NCI-H226 (cell line): ENCODE measurements around the gene SMARCD3.

Source experiments
- DNase-seq: peaks from one replicate; pipeline ENCODE4 v3.0.0-alpha.2; 2015

Gene SMARCD3

GRCh38 chr7:151272405-151272804, 23.9 kb upstream of the SMARCD3 start:
- DNase-seq = no peak

- no peak for DNase-seq
Observed at GRCh38 chr7:151271699-151272355, 23.3 kb upstream of the SMARCD3 start.

DNA sequence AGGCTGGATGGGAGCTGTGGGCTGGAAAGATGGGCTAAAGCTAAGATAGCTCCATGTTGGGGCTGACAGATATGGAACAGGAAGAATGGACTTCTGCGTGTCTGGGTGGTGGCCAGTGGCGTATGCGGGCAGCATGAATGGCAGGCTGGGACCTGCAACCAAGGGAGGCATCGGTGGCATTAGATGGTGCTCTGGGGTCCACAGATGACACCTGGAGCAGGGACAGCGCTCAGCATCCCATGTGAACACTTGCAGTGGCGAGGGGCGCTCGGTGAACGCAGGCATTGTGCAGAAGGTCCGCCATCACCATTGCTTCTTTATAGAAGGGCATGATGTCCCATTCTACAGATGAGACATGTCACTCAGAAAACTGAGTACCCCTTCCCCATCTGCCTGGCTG, 21.0 kb upstream of the SMARCD3 start:
- DNase-seq = no peak

DNA sequence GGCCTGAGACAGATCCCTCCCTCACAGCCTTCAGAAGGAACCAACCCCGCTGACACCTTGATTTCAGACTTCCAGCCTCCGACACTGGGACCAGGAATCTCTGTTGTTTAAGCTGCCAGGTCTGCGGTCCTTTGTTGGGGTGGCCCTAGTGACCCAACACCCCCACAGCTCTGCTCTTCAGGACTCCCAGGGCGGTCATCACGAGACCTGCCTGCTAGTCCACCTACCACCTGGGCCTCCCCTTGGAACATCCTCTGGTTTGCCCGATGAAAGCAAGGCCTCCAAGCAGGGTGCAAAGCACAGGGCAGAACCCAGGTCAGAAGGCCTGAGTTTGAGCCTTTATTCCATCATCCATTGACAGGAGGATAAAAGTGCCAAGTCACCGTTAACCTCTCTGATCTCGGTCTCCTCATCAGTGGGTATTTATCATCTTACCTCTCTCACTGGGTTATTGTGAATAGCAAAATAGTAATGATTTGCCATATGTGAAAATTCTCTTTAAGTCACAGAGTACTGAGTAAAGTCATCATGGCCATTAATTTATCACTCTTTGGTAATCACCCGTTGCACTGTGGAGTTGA, 16.9 kb upstream of the SMARCD3 start:
- no peak for DNase-seq

DNA sequence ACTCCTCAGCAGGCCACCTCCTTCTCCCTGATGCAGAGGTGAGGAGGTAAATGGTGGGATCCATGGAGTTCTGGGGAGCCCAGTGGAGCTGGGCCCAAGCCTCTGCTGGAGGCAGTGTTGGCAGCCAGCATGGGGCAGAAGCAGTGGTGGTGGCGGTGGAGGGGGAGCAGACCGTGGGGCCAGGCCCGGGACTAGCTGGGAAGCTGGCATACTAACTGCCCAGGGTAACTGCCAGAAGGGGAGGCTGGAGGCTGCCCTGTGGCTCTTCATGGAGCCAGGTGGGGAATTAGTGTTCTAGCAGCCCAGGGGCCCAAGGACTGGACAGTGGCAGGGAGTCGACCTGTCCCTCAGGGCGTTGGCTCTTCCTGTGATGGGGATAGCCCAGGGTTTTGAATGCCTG, 16.1 kb upstream of the SMARCD3 start:
- no peak for DNase-seq

DNA sequence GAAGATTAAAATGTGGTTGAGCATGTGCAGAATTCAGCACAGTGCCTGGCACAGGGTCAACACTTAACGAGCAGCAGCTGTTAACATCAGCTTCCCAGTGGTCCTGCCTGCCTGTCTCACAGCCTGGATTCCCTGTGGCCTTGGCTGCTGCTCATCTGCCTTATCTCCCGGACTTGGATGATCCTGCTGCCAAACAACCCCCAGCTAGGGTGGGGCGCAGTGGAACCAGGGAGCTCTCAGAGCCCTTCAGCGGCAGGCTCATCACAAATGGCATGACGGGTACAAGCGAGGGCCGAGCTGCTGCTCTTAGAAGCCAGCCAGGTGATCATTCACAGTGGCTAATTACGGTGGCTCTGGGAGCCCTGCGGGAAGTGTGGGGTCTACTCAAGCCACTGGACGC, 13.0 kb upstream of the SMARCD3 start:
- no peak for DNase-seq

DNA sequence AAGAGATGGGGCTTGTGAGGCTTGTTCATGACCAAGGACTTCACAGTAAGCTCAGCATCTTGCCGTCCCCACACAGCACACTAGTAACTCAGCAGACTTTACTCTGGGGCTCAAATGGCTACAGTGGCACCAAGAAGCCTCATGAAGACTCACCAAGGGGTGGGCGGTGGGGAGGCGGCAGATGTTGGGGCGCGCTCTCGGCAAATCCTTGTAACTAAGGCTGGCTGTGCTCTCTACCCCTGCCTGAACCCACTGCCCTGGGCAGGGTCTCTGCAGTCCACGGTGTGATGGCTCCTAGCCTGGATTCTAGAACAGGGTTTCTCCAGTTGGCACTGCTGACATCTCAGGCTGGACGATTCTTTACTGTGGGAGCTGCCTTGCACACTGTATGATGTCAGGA, 12.4 kb upstream of the SMARCD3 start:
- DNase-seq = no peak

DNA sequence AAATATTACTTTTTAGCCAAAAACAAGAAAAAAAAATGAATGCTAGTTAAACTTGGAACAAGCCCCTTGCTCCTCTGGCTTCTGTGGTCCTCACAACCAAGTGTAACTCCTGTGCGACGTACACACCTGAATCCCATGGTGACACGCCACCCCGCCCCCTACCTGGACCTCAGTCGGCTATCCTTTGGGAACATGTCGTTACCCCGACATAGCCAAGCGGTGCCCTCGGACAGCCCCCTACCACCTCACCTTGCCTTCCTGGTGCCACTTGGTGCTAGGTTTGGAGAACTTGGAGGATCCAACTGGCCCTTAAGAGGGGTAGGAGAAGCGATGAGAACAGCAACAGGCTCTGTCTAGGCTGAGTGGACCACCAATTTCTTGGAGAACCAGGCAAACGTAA, 12.0 kb upstream of the SMARCD3 start:
- no peak for DNase-seq

- no peak for DNase-seq
Observed at GRCh38 chr7:151257990-151258389, 9.5 kb upstream of the SMARCD3 start.

DNA sequence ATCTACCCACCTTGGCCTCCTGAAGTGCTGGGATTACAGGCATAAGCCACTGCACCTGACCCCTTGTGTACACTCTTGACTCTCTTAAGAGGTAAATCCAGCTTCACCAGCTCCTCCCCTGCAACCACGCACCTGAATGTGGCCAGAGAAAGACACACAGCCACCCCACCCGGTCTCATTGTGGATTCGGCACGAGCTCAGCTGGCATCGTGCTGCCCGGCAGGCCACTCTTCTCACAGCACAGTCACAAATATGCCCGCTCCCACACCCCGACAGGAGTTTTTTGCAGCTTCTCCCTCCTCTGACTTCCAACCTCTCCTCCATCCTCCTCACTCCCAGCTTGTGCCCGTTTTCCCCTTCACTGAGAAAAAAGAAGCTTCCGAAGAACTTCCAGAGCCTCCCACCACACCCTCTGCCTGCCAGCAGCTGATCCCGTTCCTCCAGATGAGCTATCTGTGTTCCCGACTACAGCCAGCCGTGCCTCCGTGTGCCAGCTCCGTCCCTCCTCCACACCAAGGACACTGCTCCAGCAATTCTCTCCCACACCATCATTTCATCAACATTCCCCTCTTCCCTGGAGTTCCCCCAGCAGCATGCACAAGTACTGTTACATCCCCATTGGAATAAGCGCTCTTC, 8.0 kb upstream of the SMARCD3 start:
- no peak for DNase-seq

DNA sequence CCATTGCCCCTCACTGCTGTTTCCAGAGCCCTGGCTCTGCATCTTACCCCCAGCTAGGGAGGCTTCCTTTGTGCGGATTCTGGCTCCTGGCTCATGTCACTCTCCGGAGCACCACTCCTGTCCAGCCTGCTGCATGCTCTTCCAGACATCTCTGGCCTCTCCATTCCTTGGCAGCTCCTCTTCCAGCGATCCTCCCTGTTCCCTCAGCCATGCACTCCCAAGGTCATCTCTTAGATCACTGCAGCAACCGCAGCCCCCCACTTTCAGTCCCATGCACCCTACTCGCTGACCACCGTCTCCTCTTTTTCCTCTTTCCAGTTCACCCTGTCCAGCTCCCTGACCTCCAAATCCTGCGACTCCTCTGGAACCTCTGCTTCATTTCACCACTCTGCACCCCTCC, 6.9 kb upstream of the SMARCD3 start:
- no peak for DNase-seq

- DNase-seq = no peak
Observed at GRCh38 chr7:151254851-151255250, 6.4 kb upstream of the SMARCD3 start.

DNA sequence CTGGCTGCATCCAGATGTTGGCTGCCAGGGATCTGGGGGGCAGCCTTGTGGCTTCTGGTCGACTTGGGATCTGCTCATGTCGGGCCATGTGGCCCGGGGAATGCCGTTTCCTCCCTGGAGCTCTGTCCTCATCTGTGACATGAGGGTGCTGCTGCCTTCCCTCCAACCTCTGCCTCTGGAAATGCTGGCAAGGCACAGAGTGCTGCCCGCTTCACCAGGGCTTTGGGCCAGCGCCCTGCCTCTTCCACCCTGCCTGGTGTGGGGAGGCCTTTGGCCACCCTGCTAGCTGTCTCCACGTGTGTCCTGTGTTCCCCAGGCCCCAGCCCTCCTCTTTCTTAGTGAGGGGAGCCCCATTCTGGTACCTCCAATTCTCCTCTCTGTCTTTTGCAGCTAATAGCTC, 5.8 kb upstream of the SMARCD3 start:
- no peak for DNase-seq

DNA sequence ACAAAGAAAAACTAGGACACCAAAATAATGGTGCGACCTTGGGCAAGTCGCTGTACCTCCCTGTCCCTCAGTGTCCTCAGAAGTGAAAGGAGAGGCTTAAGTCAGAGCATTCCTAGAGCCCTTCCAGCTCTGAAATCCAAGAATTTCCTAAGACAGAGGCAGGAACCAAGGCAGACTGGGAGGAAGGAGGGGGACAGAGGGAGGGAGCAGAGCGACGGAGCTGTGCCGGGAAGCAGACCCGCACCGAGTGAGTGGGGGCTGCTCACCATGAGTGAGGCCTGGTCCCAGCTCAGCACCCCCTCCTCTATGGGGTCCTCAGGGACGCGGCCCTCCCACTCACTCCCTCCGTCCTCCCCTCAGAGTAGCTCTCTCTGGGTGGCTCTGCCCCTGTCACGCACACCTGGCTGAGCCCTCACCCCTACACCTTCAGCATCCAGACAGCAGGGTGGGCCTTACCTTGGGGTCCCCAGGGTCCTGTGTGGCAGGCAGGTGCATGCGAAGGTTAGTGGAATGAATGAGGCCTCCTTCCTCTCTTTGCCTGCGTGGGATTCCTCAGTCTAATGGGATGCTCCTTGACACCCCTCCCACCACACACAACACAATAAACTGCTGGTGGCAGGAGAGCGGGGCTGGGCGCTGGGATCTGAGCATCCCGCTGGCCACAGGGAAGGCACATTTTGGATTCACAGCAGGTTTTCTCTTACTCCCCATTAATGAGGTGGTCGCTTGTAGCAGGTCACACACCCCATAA, 4.6 kb upstream of the SMARCD3 start:
- no peak for DNase-seq

GRCh38 chr7:151252561-151252835, 4.0 kb upstream of the SMARCD3 start:
- DNase-seq = no peak

DNA sequence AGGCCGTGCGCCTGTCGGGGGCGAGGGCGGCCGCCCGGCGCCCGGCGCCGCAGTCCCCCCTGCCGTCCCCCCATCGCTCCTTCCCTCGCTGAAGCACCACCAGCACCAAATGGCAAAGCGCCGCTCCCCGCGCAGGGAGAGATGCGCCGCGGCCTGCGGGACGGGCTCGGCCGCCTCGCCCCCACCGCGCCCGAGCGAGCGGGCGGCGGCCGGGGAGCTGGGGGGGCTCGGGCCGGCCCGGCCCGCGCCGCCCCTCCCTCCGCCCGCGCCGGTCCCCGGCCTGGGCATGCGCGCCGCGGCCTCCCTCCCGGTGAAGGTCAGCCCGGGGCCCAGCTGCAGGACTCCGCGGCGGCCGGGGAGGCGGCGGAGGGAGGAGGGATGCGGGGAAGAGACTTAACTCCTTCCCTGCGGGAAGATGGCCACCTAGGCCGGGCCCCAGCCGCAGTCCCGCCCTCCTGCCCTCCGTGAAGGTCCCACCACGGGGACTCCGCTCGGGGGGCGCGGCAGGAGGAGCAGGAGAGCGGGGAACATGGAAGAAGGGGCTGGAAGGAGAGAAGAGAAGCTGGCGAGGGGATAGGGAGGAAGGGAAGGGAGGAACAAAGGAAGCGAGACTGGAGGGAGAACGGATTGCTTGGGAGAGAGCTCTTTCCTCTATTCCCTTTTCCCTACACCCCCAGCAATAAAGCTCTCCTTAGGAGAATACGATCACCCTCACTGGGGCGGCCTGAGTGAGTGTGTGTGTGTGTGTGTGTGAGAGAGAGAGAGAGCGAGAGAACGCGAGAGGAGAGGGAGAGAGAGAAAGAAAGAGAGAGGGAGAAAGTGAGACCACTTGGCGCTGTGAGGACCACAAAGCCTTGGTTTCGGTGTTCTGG, 3.4 kb upstream of the SMARCD3 start:
- DNase-seq = peak; percentile 29

- no peak for DNase-seq
Observed at GRCh38 chr7:151251328-151251688, 2.8 kb upstream of the SMARCD3 start.

GRCh38 chr7:151250181-151251132, 2.0 kb upstream of the SMARCD3 start:
- no peak for DNase-seq

- DNase-seq = peak; percentile 38
Observed at GRCh38 chr7:151249732-151250072, 1.2 kb upstream of the SMARCD3 start.

DNA sequence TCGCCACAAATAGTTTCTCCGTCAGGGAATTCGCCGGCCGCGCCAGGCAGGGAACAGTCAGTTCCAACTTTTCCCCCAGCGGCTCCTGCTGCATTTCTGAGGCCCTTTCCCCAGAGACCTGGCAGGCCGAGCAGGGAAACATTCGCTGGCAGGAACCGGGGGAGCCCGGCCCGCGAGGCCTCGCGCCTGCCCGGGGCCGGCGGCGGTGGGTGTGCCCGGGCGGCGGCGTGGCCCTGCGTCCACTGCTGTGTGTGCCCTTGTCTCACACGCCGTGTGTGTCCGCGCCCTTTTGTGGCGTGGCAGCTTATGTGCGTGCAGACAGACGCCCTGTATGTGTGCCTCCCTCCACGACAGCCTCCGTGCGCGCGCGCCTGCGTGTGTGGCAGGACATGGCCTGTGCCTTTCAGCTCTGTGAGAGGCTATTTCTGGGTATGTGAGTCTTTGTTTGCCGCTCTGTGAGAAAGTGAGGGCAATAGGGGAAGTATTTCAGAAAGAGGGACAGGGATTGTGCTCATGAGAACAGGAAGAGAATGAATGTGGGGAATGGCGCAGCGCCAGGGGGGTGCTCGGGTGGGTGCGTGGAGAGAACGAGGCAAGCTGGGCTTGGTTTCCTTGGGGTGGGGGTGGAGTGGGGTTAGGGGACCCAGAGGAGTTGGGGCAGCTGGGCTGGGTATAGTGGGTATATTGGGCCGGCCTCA, 689 bp upstream of the SMARCD3 start:
- DNase-seq = peak; percentile 40

GRCh38 chr7:151247611-151248345, 716 bp downstream of the SMARCD3 start:
- no peak for DNase-seq
